ENCODE measurements around the gene CLIC5. TPM values are rescaled to one million over a fixed set of nuclear protein-coding genes. Genes with fewer than 3 reads are reported as not detected.
A peak's percentile ranks its signal among the peaks of the same experiment; 100 is the strongest.

Gene CLIC5
- total RNA-seq, 1 donor from 2014 or later = 0.32 TPM

DNA sequence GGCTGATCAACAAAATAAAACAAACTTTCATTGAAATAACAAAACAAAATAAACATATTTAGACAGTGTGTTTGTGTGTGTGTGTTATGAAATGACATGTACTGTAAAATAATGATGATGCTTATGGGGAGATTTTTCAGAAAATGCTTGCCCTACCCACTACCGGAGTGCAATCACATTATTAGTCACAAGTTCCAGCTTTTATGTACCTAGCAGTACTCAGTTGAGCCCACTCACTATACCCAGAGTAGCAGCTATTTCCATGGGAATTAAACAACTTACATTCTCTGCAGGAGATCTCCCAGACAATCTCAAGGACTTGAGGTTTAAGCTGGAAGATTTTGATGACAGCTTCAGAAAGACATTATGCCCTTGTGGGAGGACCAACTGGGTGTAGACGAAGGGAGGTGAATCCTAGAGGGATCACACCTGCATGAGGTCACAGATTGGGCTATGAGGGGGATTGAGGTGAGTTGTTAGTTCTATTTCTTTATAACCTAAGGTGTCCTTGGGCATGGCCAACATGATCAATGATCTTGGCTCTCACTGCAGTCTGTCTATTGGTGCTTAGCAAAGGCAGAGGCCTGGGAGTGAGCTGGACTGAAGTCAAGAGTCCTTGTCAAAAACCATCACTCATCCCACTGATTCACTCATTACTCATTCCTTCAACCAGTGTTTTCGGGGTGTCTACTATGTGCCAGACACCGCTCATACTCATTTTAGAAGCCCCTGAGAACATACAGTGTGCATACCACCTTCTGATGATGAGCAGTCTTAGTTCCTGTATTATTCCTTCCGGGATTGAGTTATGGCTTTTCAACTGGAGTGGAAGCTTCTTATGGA is 6.7 kb upstream of the CLIC5 start:
- no peak for TF ChIP-seq EZH2 (IDR thresholded peaks at IDR 0.05; ENCODE audit: insufficient read depth, low read length)
- TF ChIP-seq, protein P1, sequence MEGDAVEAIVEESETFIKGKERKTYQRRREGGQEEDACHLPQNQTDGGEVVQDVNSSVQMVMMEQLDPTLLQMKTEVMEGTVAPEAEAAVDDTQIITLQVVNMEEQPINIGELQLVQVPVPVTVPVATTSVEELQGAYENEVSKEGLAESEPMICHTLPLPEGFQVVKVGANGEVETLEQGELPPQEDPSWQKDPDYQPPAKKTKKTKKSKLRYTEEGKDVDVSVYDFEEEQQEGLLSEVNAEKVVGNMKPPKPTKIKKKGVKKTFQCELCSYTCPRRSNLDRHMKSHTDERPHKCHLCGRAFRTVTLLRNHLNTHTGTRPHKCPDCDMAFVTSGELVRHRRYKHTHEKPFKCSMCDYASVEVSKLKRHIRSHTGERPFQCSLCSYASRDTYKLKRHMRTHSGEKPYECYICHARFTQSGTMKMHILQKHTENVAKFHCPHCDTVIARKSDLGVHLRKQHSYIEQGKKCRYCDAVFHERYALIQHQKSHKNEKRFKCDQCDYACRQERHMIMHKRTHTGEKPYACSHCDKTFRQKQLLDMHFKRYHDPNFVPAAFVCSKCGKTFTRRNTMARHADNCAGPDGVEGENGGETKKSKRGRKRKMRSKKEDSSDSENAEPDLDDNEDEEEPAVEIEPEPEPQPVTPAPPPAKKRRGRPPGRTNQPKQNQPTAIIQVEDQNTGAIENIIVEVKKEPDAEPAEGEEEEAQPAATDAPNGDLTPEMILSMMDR (IDR thresholded peaks at IDR 0.05; ENCODE audit: insufficient read depth, low read depth, low read length) = no peak
- Mint-ChIP-seq H3K4me1 (ENCODE audit: low read depth, unreplicated experiment) (no peaks in the 10 kb centered on the region), H3K4me3 (ENCODE audit: unreplicated experiment) (no peak overlapping the region), H3K9me3 (ENCODE audit: unreplicated experiment) (no peaks in the 10 kb centered on the region), H3K27me3 (ENCODE audit: low read depth, unreplicated experiment) (peaks cover 8% of the 10 kb centered on the region), H3K36me3 (ENCODE audit: low read depth, unreplicated experiment) (no peaks in the 10 kb centered on the region), H3K27ac (ENCODE audit: unreplicated experiment) (no peak overlapping the region)
- Histone ChIP-seq H3K27me3 (ENCODE audit: insufficient read depth, low read length) (peaks cover 8% of the 10 kb centered on the region), H4K20me1 (ENCODE audit: insufficient read depth, low read length) (no peaks in the 10 kb centered on the region), H3K4me2 (ENCODE audit: low read length) (no peak overlapping the region), H3K79me2 (ENCODE audit: insufficient read depth, low read length) (no peaks in the 10 kb centered on the region), H3K9me3 (ENCODE audit: insufficient read depth, low read depth, low read length) (no peaks in the 10 kb centered on the region), H3K4me3 (ENCODE audit: insufficient read depth, low read depth, low read length) (no peak overlapping the region), H3K36me3 (ENCODE audit: insufficient read depth, low read length) (no peaks in the 10 kb centered on the region), H3K9ac (ENCODE audit: low read length) (no peak overlapping the region), H3K4me1 (ENCODE audit: insufficient read depth, low read length) (no peaks in the 10 kb centered on the region), H2AFZ (ENCODE audit: low read depth, low read length) (no peak overlapping the region), H3K27ac (ENCODE audit: low read depth, low read length) (no peak overlapping the region)
- no peak for FAIRE-seq
- DNase-seq (ENCODE audit: low read depth) = no peak

DNA sequence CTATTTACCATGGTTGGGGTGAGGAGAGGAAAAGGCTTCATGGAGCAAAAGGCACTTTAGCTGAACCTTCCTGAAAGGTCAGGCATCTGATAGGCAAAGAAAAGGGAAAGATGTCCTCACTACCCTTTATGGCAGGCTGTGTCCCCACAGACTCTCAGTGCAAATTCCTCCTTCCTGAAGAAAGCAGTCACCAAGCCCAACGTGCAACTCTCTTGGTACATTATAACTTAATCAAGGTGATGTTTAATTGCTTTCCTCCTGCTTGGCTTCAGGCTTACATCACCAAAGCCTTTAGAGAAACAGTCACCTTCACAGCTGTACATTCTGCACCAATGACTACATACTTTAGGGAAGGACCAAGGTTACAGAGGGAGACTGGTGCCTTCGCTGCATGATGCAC is 2.1 kb upstream of the CLIC5 start:
- H3K4me3 Mint-ChIP-seq (ENCODE audit: unreplicated experiment) = no peak overlapping the region
- DNase-seq (ENCODE audit: low read depth) (no peak), FAIRE-seq (no peak)
- Histone ChIP-seq H3K4me3 (ENCODE audit: insufficient read depth, low read depth, low read length) (no peak overlapping the region), H3K9me3 (ENCODE audit: insufficient read depth, low read depth, low read length) (peaks cover 6% of the 10 kb centered on the region), H3K9ac (ENCODE audit: low read length) (no peak overlapping the region), H3K4me2 (ENCODE audit: low read length) (no peak overlapping the region), H2AFZ (ENCODE audit: low read depth, low read length) (no peak overlapping the region), H3K36me3 (ENCODE audit: insufficient read depth, low read length) (no peaks in the 10 kb centered on the region), H3K4me1 (ENCODE audit: insufficient read depth, low read length) (peaks cover 10% of the 10 kb centered on the region), H4K20me1 (ENCODE audit: insufficient read depth, low read length) (no peaks in the 10 kb centered on the region), H3K27me3 (ENCODE audit: insufficient read depth, low read length) (peaks cover 43% of the 10 kb centered on the region), H3K79me2 (ENCODE audit: insufficient read depth, low read length) (no peaks in the 10 kb centered on the region), H3K27ac (ENCODE audit: low read depth, low read length) (no peak overlapping the region)
- H3K9me3 Mint-ChIP-seq (ENCODE audit: unreplicated experiment) = no peaks in the 10 kb centered on the region
- H3K4me1 Mint-ChIP-seq (ENCODE audit: low read depth, unreplicated experiment) = peaks cover 5% of the 10 kb centered on the region
- peaks cover 31% of the 10 kb centered on the region for H3K27me3 Mint-ChIP-seq (ENCODE audit: low read depth, unreplicated experiment)
- TF ChIP-seq EZH2 (IDR thresholded peaks at IDR 0.05; ENCODE audit: insufficient read depth, low read length) = no peak
- H3K27ac Mint-ChIP-seq (ENCODE audit: unreplicated experiment) = no peak overlapping the region
- no peaks in the 10 kb centered on the region for H3K36me3 Mint-ChIP-seq (ENCODE audit: low read depth, unreplicated experiment)

- H3K36me3 Mint-ChIP-seq (ENCODE audit: low read depth, unreplicated experiment) = no peaks in the 10 kb centered on the region
- H3K27ac Mint-ChIP-seq (ENCODE audit: unreplicated experiment) = no peak overlapping the region
- Histone ChIP-seq H3K36me3 (ENCODE audit: insufficient read depth, low read length) (no peaks in the 10 kb centered on the region), H3K9me3 (ENCODE audit: insufficient read depth, low read depth, low read length) (peaks cover 6% of the 10 kb centered on the region), H3K27me3 (ENCODE audit: insufficient read depth, low read length) (peaks cover 45% of the 10 kb centered on the region), H3K4me3 (ENCODE audit: insufficient read depth, low read depth, low read length) (no peak overlapping the region), H3K27ac (ENCODE audit: low read depth, low read length) (no peak overlapping the region), H3K4me1 (ENCODE audit: insufficient read depth, low read length) (peaks cover 10% of the 10 kb centered on the region), H3K4me2 (ENCODE audit: low read length) (peak overlapping the region; percentile 72), H3K9ac (ENCODE audit: low read length) (no peak overlapping the region), H2AFZ (ENCODE audit: low read depth, low read length) (no peak overlapping the region), H4K20me1 (ENCODE audit: insufficient read depth, low read length) (no peaks in the 10 kb centered on the region), H3K79me2 (ENCODE audit: insufficient read depth, low read length) (no peaks in the 10 kb centered on the region)
- peaks cover 12% of the 10 kb centered on the region for H3K4me1 Mint-ChIP-seq (ENCODE audit: low read depth, unreplicated experiment)
- peak overlapping the region; percentile 36 for H3K4me3 Mint-ChIP-seq (ENCODE audit: unreplicated experiment)
- FAIRE-seq (no peak), DNase-seq (ENCODE audit: low read depth) (no peak)
- TF ChIP-seq, protein P1 (IDR thresholded peaks at IDR 0.05; ENCODE audit: insufficient read depth, low read depth, low read length) = no peak
- no peak for TF ChIP-seq EZH2 (IDR thresholded peaks at IDR 0.05; ENCODE audit: insufficient read depth, low read length)
- peaks cover 27% of the 10 kb centered on the region for H3K27me3 Mint-ChIP-seq (ENCODE audit: low read depth, unreplicated experiment)
- no peaks in the 10 kb centered on the region for H3K9me3 Mint-ChIP-seq (ENCODE audit: unreplicated experiment)
These were observed 476 bp upstream of the CLIC5 start for GRCh38 chr6:46016063-46016608.

All from astrocyte (in vitro differentiated cells and primary cell).